ENCODE data around the gene TM4SF18.

DNA sequence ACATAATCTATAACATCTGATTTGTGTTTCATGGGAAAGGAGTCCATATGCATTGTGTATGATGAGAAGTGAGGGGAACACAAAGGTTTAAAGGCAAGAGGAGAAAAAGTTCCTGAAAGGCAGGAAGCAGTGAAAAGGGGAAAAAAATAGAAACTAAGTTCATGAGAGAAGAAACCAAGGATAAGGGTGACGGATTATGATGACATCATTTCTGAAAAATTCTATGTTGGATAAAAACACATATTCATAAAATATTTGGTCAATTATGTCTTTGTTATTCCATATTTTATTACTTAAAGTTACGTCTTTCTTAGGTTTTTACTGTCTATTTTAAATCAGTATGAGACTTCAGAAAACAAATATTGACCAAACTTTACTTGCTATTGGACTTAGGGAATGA is 63.3 kb downstream of the TM4SF18 start:
- TF ChIP-seq, protein P1, sequence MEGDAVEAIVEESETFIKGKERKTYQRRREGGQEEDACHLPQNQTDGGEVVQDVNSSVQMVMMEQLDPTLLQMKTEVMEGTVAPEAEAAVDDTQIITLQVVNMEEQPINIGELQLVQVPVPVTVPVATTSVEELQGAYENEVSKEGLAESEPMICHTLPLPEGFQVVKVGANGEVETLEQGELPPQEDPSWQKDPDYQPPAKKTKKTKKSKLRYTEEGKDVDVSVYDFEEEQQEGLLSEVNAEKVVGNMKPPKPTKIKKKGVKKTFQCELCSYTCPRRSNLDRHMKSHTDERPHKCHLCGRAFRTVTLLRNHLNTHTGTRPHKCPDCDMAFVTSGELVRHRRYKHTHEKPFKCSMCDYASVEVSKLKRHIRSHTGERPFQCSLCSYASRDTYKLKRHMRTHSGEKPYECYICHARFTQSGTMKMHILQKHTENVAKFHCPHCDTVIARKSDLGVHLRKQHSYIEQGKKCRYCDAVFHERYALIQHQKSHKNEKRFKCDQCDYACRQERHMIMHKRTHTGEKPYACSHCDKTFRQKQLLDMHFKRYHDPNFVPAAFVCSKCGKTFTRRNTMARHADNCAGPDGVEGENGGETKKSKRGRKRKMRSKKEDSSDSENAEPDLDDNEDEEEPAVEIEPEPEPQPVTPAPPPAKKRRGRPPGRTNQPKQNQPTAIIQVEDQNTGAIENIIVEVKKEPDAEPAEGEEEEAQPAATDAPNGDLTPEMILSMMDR (IDR thresholded peaks at IDR 0.05), result no peak
- TF ChIP-seq POLR2A (IDR thresholded peaks at IDR 0.05), result no peak
